ENCODE measurements around the gene TMTC3.

DNA sequence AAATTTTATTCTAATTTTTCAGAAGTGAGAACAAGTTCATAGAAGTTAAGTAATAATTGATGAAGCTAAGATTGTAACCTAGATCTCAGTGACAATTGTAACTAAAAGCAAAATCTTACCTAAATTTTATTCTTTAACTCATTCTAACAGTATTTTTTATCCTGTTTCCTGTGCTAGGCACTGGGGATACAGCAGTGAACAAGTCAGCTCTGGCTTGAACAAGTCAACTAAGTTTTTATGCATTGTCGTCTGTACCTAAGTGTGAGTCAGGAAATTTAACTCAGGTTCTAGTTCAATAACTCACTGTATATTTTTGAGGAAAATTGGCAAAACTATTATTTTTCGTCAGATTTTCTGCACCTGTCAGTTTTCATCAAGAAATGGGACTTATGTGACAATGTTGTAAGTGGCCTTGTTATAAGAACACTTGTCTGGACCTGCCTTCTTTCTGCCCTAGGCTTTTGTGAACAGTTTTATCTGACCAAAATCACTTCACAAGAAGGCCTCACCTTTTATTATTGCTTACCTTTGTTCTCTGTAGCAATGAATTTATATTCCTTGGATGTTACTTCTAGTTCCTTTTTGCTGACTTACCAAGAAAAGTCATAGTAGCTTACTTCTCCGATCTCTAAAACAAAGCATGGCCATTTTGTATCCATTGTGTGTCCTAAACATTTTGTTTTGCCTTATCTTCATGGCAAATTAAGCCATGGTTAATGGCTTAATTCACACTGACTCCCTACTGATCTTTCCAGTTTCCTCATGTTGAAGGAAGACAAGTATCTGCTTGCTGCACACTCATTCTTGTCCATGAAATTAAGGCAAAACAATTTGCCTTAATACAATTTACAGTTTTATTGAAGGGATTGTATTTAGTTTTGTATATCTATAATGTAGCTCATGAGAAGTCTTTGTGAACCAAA is 2.7 kb downstream of the TMTC3 start:
- TF ChIP-seq JUND (IDR thresholded peaks at IDR 0.05; ENCODE audit: low read length) (no peak), SIN3A (conservative IDR thresholded peaks at IDR 0.05 in 1 of 2, IDR thresholded peaks at IDR 0.05 in 1 of 2; ENCODE audit: low read depth in 1 of 2, low read length in 2 of 2) (no peak), TAF7 (optimal IDR thresholded peaks at IDR 0.05; ENCODE audit: borderline replicate concordance, low read depth, low read length) (no peak), SUZ12 (IDR thresholded peaks at IDR 0.05; ENCODE audit: low read length) (no peak), MAFK (IDR thresholded peaks at IDR 0.05; ENCODE audit: low read depth, low read length) (no peak), EGR1 (IDR thresholded peaks at IDR 0.05; ENCODE audit: borderline replicate concordance, low read depth, low read length) (no peak)
- TF ChIP-seq, protein P1, sequence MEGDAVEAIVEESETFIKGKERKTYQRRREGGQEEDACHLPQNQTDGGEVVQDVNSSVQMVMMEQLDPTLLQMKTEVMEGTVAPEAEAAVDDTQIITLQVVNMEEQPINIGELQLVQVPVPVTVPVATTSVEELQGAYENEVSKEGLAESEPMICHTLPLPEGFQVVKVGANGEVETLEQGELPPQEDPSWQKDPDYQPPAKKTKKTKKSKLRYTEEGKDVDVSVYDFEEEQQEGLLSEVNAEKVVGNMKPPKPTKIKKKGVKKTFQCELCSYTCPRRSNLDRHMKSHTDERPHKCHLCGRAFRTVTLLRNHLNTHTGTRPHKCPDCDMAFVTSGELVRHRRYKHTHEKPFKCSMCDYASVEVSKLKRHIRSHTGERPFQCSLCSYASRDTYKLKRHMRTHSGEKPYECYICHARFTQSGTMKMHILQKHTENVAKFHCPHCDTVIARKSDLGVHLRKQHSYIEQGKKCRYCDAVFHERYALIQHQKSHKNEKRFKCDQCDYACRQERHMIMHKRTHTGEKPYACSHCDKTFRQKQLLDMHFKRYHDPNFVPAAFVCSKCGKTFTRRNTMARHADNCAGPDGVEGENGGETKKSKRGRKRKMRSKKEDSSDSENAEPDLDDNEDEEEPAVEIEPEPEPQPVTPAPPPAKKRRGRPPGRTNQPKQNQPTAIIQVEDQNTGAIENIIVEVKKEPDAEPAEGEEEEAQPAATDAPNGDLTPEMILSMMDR (IDR thresholded peaks at IDR 0.05; ENCODE audit: control extremely low read depth in 1 of 3, insufficient read depth in 1 of 3, low read depth in 1 of 3, low read length in 3 of 3): no peak

Measured in H1 (cell line).